Measurements from ENCODE around the gene PRKN. TPM values are rescaled to one million over a fixed set of nuclear protein-coding genes. Genes with fewer than 3 reads are reported as not detected.

The PRKN gene
- total RNA-seq, 1 experiment from 2014 or later = 0.46 TPM

DNA sequence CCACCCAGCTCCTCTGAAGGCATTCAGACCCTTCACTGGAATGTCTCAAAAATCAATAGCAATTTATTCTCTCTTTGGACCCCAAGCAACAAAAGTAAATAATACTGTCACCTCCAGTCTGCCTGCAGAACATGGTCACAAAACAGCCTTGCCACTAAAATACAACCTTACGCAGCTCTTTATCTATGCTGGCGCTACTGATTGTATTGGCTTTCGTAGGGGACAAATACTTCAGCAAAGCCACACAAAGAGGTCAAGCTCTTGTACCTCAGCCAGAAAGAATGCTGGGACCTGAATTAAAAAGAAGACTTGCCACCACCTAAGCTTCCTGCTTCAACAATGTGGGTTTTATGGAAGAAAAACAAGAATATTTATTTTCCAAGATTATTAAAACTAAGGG is 57.2 kb downstream of the PRKN start:
- BruUV-seq (replicated peaks) = no TSS peak
- no peaks in the 10 kb centered on the region for H3K27me3 ChIP-seq (ENCODE audit: control insufficient read depth, insufficient read depth, low read length)
- ATAC-seq (no peak), DNase-seq (ENCODE audit: low read depth, low spot score) (no peak)
- POLR2A ChIA-PET = no interaction called here
- H3K9me3 ChIP-seq (ENCODE audit: control insufficient read depth, insufficient read depth, low read depth, low read length) = no peaks in the 10 kb centered on the region
- CTCF ChIA-PET = no interaction called here
- no peaks in the 10 kb centered on the region for H3K36me3 ChIP-seq (ENCODE audit: control insufficient read depth, insufficient read depth, low read length)
- in situ Hi-C loops (cut with HindIII; ENCODE audit: low pct_unique_long_range_greater_than_20kb, low sequenced_read_pairs) = no loop called here
- intact Hi-C loops (cut with micrococcal nuclease; ENCODE audit: unreplicated experiment) = no loop called here
- H3K4me3 ChIP-seq (ENCODE audit: low read depth in 2 of 2, low read length in 2 of 2) = no peak overlapping the region
- no peak overlapping the region for H3K27ac ChIP-seq (ENCODE audit: low read length)
- no peaks in the 10 kb centered on the region for H3K4me1 ChIP-seq (ENCODE audit: control insufficient read depth, insufficient read depth, low read length)
- no peak for TF ChIP-seq REST (IDR thresholded peaks at IDR 0.05; ENCODE audit: insufficient read depth in 1 of 2, low read depth in 2 of 2, low read length in 1 of 2)
- TF ChIP-seq POLR2AphosphoS5 (IDR thresholded peaks at IDR 0.05; ENCODE audit: low read depth, low read length) = no peak
- no peak for TF ChIP-seq TCF7L2 (IDR thresholded peaks at IDR 0.05; ENCODE audit: low read depth, low read length)
- TF ChIP-seq SIN3A (IDR thresholded peaks at IDR 0.05; ENCODE audit: borderline replicate concordance, insufficient read depth, low read depth, low read length) = no peak

- H3K4me1 ChIP-seq (ENCODE audit: control insufficient read depth, insufficient read depth, low read length) = no peaks in the 10 kb centered on the region
- H3K4me3 ChIP-seq (ENCODE audit: low read depth in 2 of 2, low read length in 2 of 2) = no peak overlapping the region
- H3K27ac ChIP-seq (ENCODE audit: low read length) = no peak overlapping the region
- H3K36me3 ChIP-seq (ENCODE audit: control insufficient read depth, insufficient read depth, low read length) = no peaks in the 10 kb centered on the region
- DNase-seq (ENCODE audit: low read depth, low spot score) (no peak), ATAC-seq (no peak)
- no peak for TF ChIP-seq REST (IDR thresholded peaks at IDR 0.05; ENCODE audit: insufficient read depth in 1 of 2, low read depth in 2 of 2, low read length in 1 of 2)
- TF ChIP-seq CTCF (IDR thresholded peaks at IDR 0.05) = no peak
- TF ChIP-seq TCF7L2 (IDR thresholded peaks at IDR 0.05; ENCODE audit: low read depth, low read length) = no peak
- no peak for TF ChIP-seq POLR2AphosphoS5 (IDR thresholded peaks at IDR 0.05; ENCODE audit: low read depth, low read length)
- TF ChIP-seq SIN3A (IDR thresholded peaks at IDR 0.05; ENCODE audit: borderline replicate concordance, insufficient read depth, low read depth, low read length) = no peak
- POLR2A ChIA-PET = no interaction called here
- no TSS peak for BruUV-seq (replicated peaks)
- intact Hi-C loops (cut with micrococcal nuclease; ENCODE audit: unreplicated experiment) (no loop called here), in situ Hi-C loops (cut with HindIII; ENCODE audit: low pct_unique_long_range_greater_than_20kb, low sequenced_read_pairs) (no loop called here)
- CTCF ChIA-PET = no interaction called here
- H3K9me3 ChIP-seq (ENCODE audit: control insufficient read depth, insufficient read depth, low read depth, low read length) = no peaks in the 10 kb centered on the region
- H3K27me3 ChIP-seq (ENCODE audit: control insufficient read depth, insufficient read depth, low read length) = no peaks in the 10 kb centered on the region
These were observed 61.3 kb downstream of the PRKN start for GRCh38 chr6:162666246-162666645.
